ENCODE measurements around the gene CYP19A1. TPM values are rescaled to one million over a fixed set of nuclear protein-coding genes. Genes with fewer than 3 reads are reported as not detected.

CYP19A1 gene
- total and polyA plus RNA-seq, 2 of the 8 experiments (the other 6 are each of a cell fraction or from before 2014, with no cell fraction given) = not detected

DNA sequence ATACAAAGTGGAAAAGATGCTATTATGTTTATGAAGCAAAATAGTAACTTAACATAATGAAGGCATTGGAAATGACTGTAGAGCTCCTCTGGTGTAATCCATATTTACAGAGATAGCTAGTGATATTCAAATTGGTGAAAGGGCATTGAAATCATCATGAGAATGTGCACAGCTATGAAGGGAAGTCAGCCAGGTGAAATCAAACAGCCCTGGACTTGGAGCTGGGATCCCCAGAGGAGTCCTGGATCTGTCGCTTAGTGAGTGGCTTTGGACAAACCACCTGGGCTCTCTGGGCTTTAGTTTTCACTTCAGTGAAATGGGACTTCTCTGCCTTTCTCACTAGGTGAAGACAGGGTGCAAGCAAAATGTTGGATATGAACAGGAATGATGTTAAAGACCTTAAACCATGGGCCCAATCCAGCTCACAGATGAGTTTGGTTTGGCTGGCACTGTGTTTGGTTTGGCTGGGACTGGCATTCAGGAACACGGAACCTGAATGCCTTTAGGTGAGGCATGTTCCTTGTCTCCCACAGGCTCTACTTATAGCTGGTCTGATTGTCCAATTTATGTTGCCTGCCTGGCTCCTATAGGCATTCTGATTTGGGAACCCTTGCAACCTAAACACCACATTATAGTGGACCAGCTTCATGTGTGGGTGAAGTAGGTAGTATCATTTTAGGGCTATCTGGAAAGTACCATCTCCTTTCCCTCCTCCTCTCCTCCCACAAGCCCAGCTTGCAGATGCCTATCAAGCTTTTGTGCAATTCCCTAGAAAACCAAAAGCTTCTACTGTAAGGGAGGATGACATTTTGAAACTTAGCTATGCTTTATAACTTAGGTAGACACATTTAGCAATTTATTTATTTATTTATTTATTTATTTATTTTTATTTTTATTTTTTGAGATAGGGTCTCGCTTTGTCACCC lies 133.1 kb downstream of the CYP19A1 start:
- no peaks in the 10 kb centered on the region for H3K79me2 ChIP-seq (ENCODE audit: control insufficient read depth in 1 of 2, insufficient read depth in 2 of 2, low read length in 2 of 2)
- H3K18ac ChIP-seq (ENCODE audit: extremely low read depth, low read length) = no peak overlapping the region
- no peaks in the 10 kb centered on the region; the same call in 1 of the 2 replicates for H3K79me1 ChIP-seq (ENCODE audit: low read depth, low read length)
- no peaks in the 10 kb centered on the region for H3K23me2 ChIP-seq (ENCODE audit: low read depth, low read length)
- no peaks in the 10 kb centered on the region for H3K27me3 ChIP-seq (replicated peaks in 1 of 4; ENCODE audit: control insufficient read depth in 3 of 4, extremely low read depth in 1 of 4, insufficient read depth in 3 of 4, low read length in 3 of 4)
- H3K4ac ChIP-seq (replicated peaks; ENCODE audit: insufficient read length, low read depth, low read length) = no peak overlapping the region
- no peak overlapping the region for H3K4me3 ChIP-seq (ENCODE audit: extremely low read depth in 1 of 4, insufficient read depth in 2 of 4, low read depth in 3 of 4, low read length in 4 of 4)
- no peak overlapping the region for H4K8ac ChIP-seq (ENCODE audit: extremely low read depth, insufficient read depth, low read length)
- no peaks in the 10 kb centered on the region for H4K20me1 ChIP-seq (replicated peaks in 1 of 2; ENCODE audit: control insufficient read depth in 1 of 2, insufficient read depth in 2 of 2, low read length in 2 of 2)
- no peak overlapping the region for H3K56ac ChIP-seq (replicated peaks; ENCODE audit: insufficient read length, low read depth, low read length)
- ChIA-PET POLR2A (ENCODE audit: partially characterized antibody) (no interaction called here), CTCF (ENCODE audit: partially characterized antibody) (interaction anchor here (0.6 to 3.9 kb wide), 10 partner anchors 9 to 178 kb away, joined by 3 to 22 read pairs (median 6); no protein-coding TSS in a partner anchor)
- H3K14ac ChIP-seq (ENCODE audit: insufficient read length) = no peak overlapping the region
- H2BK20ac ChIP-seq (ENCODE audit: low read length) = no peak overlapping the region
- WGBS, 2 experiments (ENCODE audit: extremely low coverage in 1 of 2, insufficient coverage in 1 of 2, insufficient read length in 1 of 2, insufficient replicate concordance in 2 of 2, low coverage in 1 of 2, low lambda C conversion rate in 2 of 2, missing lambda C conversion rate in 1 of 2) = 90% methylated on average over 3 of the region's 3 CpGs; no CpG with 5 or more reads in 1 of the 2 experiments
- H2AK5ac ChIP-seq (ENCODE audit: low read depth, low read length) = no peak overlapping the region
- H3K4me2 ChIP-seq (ENCODE audit: insufficient read depth in 1 of 2, low read depth in 2 of 2, low read length in 2 of 2) = no peak overlapping the region
- H3K23ac ChIP-seq (ENCODE audit: insufficient read length) = no peak overlapping the region
- H2AFZ ChIP-seq (ENCODE audit: low read length) = no peak overlapping the region
- FAIRE-seq (no peak), DNase-seq (ENCODE audit: low read depth in 1 of 2, low spot score in 2 of 2) (no peak)
- no peaks in the 10 kb centered on the region for H3K4me1 ChIP-seq (replicated peaks in 1 of 4; ENCODE audit: control insufficient read depth in 3 of 4, insufficient read depth in 4 of 4, low read length in 3 of 4)
- no peak overlapping the region for H4K5ac ChIP-seq (ENCODE audit: insufficient read length, low read depth, low read length)
- no peaks in the 10 kb centered on the region for H3K9me3 ChIP-seq (ENCODE audit: insufficient read depth in 2 of 2, low read depth in 1 of 2, low read length in 1 of 2)
- H3K27ac ChIP-seq (ENCODE audit: low read depth, low read length) = no peak overlapping the region
- H4K91ac ChIP-seq (replicated peaks; ENCODE audit: insufficient read length, low read length) = no peak overlapping the region
- H2BK15ac ChIP-seq (ENCODE audit: low read length) = no peak overlapping the region
- H3K36me3 ChIP-seq (ENCODE audit: control insufficient read depth in 2 of 4, insufficient read depth in 4 of 4, low read length in 3 of 4) = no peaks in the 10 kb centered on the region
- no peak overlapping the region for H2BK12ac ChIP-seq (ENCODE audit: low read depth, low read length)
- no peak overlapping the region for H2BK120ac ChIP-seq (replicated peaks; ENCODE audit: low read depth, low read length)
- no peak overlapping the region for H3K9ac ChIP-seq (replicated peaks in 1 of 4; ENCODE audit: extremely low read depth in 1 of 4, low read depth in 3 of 4, low read length in 3 of 4)
- H2BK5ac ChIP-seq (ENCODE audit: low read depth, low read length) = no peak overlapping the region
- no peak for TF ChIP-seq CEBPB (IDR thresholded peaks at IDR 0.05; ENCODE audit: low read depth, low read length)
- TF ChIP-seq TAF1 (IDR thresholded peaks at IDR 0.05; ENCODE audit: low read depth, low read length) = no peak
- TF ChIP-seq TCF12 (IDR thresholded peaks at IDR 0.05; ENCODE audit: low read depth, low read length) = no peak
- no peak for TF ChIP-seq MAFK (IDR thresholded peaks at IDR 0.05; ENCODE audit: low read depth, low read length)
- no peak for TF ChIP-seq SP2 (IDR thresholded peaks at IDR 0.05; ENCODE audit: low read length)
- no peak for TF ChIP-seq RNF2 (IDR thresholded peaks at IDR 0.05; ENCODE audit: borderline replicate concordance, low read depth, low read length, missing control alignments, poor library complexity, severe bottlenecking)
- no peak for TF ChIP-seq EGR1 (IDR thresholded peaks at IDR 0.05; ENCODE audit: borderline replicate concordance, low read depth, low read length)
- no peak for TF ChIP-seq CBX8 (IDR thresholded peaks at IDR 0.05; ENCODE audit: borderline replicate concordance, low read depth, low read length)
- TF ChIP-seq CTBP2 (IDR thresholded peaks at IDR 0.05; ENCODE audit: borderline replicate concordance, insufficient read depth, insufficient read length, low read length) = no peak
- TF ChIP-seq HDAC6 (IDR thresholded peaks at IDR 0.05; ENCODE audit: low read depth, low read length) = no peak
- no peak for TF ChIP-seq EP300 (IDR thresholded peaks at IDR 0.05; ENCODE audit: borderline replicate concordance in 1 of 2, low read depth in 2 of 2, low read length in 2 of 2)
- no peak for TF ChIP-seq TAF7 (optimal IDR thresholded peaks at IDR 0.05; ENCODE audit: borderline replicate concordance, low read depth, low read length)
